Bronchial epithelial cell (primary cell): ENCODE measurements around the gene TPSG1. TPM values are rescaled to one million over a fixed set of nuclear protein-coding genes. Genes with fewer than 3 reads are reported as not detected.
A peak's percentile ranks its signal among the peaks of the same experiment; 100 is the strongest.
"Not testable (repeated sequence)": the region's sequence is repeated elsewhere in the genome, so short reads cannot be mapped to it uniquely, and the experiment has no call there.

Experiments
- DNase-seq: peaks from one replicate; pipeline ENCODE4 v3.0.0-alpha.2; 2010; ENCODE audit warnings: low read depth
- FAIRE-seq: peaks from 2 replicates; lab custom pipeline; 2011; peaks lifted over from hg19 to GRCh38; lab: Jason Lieb, UNC
- H3K27me3 ChIP-seq: 2 replicates; pipeline ENCODE4 v1.5.1; 2011; ENCODE audit warnings: low read length; ENCODE audit not compliant: control insufficient read depth, insufficient read depth
- H3K36me3 ChIP-seq: 2 replicates; pipeline ENCODE4 v1.5.1; 2011; ENCODE audit warnings: low read length; ENCODE audit not compliant: control insufficient read depth, insufficient read depth
- H3K4me3 ChIP-seq: 2 replicates; pipeline ENCODE4 v1.5.1; 2011; ENCODE audit warnings: mild to moderate bottlenecking, low read depth, low read length, control low read depth
- total RNA-seq: library from RNA; depleted of rRNA; stranded (reverse); fragments of >200 nt; gene quantifications from 2 replicates; pipeline ENCODE4 v1.2.1, GENCODE V29; 2014
- TF ChIP-seq, protein P1 (sequence below): IDR thresholded peaks from 2 replicates; pipeline ENCODE4 v1.5.1; 2011; ENCODE audit warnings: mild to moderate bottlenecking, moderate library complexity, low read length, control low read depth, inconsistent platforms; ENCODE audit not compliant: insufficient read depth, severe bottlenecking

Gene TPSG1
- total RNA-seq, 1 donor from 2014 or later = not detected

DNA sequence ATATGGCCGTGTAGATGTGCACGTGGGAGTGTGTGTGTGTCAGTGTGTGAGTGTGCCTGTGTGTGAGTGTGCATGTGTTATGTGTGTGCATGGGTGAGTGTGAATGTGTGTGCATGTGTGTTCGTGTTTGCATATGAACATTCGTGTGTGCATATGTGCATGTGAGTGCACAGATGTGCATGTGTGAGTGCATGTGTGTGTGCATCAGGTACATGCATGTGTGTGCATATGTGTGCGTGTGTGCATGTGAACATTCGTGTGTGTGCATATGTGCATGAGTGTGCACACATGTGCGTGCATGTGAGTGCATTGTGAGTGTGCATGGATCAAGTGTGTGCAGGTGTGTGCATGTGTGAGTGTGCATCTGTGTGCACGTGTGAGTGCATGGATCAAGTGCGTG lies 12.9 kb upstream of the TPSG1 start:
- no peaks in the 10 kb centered on the region for H3K36me3 ChIP-seq
- no peak for DNase-seq
- no peak overlapping the region for H3K4me3 ChIP-seq
- TF ChIP-seq, protein P1, sequence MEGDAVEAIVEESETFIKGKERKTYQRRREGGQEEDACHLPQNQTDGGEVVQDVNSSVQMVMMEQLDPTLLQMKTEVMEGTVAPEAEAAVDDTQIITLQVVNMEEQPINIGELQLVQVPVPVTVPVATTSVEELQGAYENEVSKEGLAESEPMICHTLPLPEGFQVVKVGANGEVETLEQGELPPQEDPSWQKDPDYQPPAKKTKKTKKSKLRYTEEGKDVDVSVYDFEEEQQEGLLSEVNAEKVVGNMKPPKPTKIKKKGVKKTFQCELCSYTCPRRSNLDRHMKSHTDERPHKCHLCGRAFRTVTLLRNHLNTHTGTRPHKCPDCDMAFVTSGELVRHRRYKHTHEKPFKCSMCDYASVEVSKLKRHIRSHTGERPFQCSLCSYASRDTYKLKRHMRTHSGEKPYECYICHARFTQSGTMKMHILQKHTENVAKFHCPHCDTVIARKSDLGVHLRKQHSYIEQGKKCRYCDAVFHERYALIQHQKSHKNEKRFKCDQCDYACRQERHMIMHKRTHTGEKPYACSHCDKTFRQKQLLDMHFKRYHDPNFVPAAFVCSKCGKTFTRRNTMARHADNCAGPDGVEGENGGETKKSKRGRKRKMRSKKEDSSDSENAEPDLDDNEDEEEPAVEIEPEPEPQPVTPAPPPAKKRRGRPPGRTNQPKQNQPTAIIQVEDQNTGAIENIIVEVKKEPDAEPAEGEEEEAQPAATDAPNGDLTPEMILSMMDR = no peak
- H3K27me3 ChIP-seq = no peaks in the 10 kb centered on the region
- FAIRE-seq = peak; percentile 98

DNA sequence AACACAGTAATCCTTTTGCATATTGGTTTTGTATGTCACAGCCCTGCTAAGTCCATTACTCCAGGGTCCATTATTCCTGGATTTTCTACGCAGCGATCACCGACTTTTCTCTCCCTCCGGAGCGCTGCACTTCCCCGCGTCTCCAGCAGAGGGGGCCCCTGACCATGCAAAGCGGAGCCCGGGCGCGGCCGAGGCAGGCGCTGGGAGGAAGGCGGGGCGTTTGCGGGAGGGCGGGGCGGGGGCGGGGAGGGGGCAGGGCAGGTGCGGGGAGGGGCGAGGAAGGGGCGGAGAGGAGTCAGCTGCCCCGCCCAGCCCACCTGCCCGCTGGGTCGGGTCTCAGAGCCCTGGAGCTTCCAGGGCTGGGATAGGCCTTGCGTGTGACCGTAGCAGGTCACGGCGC lies 11.6 kb upstream of the TPSG1 start:
- not testable (repeated sequence) for H3K36me3 ChIP-seq, FAIRE-seq, H3K27me3 ChIP-seq

DNA sequence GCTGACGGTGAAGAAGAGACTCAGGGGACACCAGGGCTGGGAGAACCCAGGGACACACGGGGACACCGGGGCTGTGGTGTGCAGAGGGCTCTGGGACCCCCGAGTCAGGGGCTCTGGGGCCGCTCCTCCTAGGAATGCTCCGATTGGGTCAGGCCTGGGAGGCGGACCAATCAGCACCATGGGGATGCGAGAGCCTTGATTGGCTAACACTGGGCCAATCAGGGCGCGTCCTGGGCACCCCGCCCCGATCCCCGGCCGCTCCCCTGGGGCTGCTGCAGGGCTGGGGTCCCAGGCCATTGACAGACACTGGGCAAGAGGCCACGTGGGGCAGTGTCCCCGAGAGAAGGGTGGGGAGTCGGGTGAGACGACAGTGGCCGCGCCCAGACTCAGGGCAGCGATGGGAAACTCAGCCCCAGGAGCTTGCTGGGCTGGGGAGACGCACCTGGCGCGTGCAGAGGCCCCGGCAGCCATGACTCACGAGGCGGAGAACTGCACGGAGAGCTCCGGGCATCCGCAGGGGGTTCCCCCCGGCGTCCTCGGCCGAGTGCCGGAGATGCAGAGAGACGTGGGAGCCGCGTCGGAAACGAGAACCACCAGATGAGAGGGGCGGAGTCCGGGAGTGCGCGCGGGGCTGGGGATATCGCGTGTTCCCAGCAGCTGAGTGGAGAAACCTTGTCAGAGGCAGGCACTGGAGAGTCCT lies 7.1 kb upstream of the TPSG1 start:
- not testable (repeated sequence) for FAIRE-seq, H3K36me3 ChIP-seq, H3K27me3 ChIP-seq, DNase-seq, H3K4me3 ChIP-seq

More for the DNA sequence above, 11.6 kb upstream of the TPSG1 start:
- not testable (repeated sequence) for H3K4me3 ChIP-seq, DNase-seq

DNA sequence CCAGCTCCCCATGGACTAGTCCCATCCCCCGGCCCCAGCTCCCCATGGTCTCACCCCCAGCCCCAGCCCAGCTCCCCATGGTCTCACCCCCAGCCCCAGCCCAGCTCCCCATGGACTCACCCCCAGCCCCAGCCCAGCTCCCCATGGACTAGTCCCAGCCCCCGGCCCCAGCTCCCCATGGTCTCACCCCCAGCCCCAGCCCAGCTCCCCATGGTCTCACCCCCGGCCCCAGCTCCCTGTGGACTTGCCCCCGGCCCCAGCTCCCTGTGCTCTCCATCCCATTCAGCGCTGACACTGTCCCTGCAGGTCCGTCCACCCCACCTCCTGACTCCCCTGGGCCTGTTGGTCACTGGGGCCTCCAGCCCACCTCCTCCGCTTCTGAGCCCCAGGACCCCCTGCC lies 6.2 kb upstream of the TPSG1 start:
- DNase-seq, H3K27me3 ChIP-seq, FAIRE-seq, H3K36me3 ChIP-seq, H3K4me3 ChIP-seq: not testable (repeated sequence)

DNA sequence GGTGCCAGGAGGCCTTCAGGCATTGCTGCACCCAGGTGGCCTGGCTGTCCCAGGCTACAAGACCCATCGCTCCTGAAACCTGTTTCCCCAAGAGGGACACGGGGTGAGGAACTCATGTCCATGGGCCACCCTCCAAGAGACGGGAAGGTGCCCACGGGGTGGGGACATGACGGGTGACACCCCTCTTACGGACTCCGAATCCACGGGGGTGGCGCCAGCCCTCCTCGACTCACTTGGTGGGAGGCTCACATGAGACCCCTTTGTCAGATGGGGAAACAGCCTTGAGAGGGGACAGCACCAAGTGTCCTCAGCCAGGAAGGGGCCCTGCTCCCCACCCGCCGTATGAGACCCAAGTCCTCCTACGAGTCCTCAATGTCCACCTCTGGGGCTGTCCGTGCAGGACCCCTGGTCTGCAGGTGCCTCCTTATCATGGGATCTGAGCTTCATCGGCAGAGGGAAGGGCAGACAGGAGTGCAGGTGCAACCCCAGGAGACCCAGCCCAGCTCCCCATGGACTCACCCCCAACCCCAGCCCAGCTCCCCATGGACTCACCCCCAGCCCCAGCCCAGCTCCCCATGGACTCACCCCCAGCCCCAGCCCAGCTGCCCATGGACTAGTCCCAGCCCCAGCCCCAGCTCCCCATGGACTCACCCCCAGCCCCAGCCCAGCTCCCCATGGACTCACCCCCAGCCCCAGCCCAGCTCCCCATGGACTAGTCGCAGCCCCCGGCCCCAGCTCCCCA lies 5.6 kb upstream of the TPSG1 start:
- not testable (repeated sequence) for H3K27me3 ChIP-seq, DNase-seq, FAIRE-seq, H3K36me3 ChIP-seq, H3K4me3 ChIP-seq

DNA sequence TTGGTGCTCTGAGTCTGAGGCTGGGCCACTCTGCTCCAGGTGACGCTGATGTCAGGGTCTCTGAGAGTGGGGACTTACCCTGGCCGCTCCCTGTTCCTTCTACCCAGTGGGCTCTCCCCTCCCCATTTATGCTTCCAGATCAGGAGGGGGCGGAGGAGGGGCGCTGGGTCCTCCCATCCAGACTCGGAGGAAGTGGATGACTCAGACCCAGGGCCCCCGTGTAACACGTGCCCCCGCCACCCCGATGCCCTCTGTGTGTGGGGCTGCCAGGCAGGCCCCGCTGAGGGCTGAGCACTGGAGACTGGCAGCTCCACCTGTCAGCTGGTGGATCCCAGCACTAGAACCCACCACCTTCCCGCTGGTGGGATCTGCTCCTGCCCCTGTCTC lies 5.0 kb upstream of the TPSG1 start, which contains the start of gene TPSB2:
TPSB2 (minus strand) TSS at position 101 of the 387 bp plus-strand sequence. CDS start 233 bp downstream, outside the sequence.
- not testable (repeated sequence) for H3K36me3 ChIP-seq, H3K27me3 ChIP-seq, H3K4me3 ChIP-seq, DNase-seq, FAIRE-seq

DNA sequence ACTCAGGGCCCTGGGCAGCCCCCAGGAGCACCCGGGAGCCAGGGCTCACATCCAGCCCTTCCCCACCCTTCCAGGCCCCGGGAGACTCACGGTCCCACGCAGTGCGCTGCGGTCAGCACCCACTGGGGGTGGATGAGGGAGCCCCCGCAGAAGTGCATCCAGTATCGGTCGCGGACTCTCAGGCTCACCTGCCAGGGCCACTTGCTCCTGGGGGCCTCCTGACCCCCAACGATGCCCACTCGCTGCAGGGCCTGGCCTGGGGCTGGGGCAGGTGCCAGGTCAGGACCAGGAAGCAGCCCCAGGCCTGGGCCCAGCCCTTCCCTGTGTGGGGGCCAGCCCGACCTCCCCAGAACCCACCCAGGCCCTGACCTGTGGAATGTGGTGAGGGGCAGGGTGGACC lies 4.4 kb upstream of the TPSG1 start:
- H3K27me3 ChIP-seq, DNase-seq, H3K36me3 ChIP-seq, FAIRE-seq, H3K4me3 ChIP-seq: not testable (repeated sequence)

DNA sequence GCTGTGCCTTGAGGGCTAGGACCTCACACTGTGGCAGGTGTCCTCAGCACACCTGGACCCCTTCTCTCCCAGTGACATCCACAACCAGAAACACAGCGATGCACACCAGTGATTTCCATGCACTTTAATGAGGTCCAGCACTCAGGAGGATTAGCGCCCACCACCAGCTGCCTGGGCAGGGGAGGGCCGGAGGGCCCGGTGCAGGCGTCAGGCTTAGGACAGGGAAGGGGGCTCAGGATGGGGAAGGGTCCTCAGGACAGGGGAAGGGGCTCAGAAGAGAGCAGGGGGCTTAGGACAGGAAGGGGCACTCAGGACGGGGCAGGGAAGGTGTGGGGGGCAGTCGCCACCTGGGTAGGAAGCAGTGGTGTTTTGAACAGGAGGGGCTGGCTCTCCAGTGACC lies 3.2 kb upstream of the TPSG1 start:
- H3K4me3 ChIP-seq, H3K27me3 ChIP-seq, DNase-seq, FAIRE-seq, H3K36me3 ChIP-seq: not testable (repeated sequence)

DNA sequence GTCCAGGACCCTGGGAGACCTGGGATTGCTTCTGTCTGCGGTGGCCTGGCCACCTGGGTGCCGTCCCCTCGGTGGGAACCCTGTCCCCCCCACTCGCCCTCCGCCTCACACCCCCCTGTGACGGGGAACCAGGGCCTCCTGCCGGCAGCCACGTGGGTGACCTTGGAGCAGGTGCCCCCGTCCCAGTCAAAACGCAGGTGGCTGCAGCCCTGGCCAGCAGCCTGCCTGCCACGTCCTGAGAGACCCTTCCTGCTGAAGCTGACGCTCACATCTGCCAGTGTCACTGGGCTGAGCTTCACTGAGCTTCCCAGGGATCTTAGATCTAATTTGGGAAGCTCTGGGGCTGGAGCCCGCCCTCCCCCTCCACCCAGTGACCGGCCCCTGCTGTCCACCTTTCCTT lies 1.6 kb upstream of the TPSG1 start:
- peak; percentile 81 for FAIRE-seq
- H3K27me3 ChIP-seq, H3K36me3 ChIP-seq, H3K4me3 ChIP-seq, DNase-seq: not testable (repeated sequence)

DNA sequence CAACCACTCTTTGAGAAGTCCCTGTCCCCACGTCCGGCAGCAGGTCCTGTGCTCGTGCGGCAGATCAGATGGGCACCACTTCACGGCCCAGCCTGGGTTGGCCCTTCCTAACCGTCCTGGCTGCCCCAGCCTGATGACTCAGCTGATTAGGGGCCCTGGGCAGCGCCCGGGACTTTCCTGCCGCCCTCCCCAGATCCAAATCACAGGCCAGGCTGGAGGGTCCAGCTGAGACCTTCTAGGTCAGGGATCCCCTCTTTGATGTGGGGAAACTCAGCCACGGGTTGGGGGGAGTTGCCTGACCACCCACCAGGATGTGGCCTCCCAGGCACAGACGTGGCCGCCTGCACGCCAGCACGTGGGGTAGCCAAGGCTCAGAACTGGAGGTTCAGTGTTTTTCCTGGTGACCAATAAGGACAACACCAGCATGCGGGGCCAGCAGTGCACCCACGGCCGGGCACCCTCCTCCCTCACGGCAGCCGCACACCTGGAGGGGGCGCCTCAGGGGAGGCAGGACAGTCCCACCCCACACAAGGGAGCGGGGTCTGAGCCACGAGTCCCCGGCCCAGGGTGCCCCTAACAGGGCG lies 752 bp upstream of the TPSG1 start:
- H3K4me3 ChIP-seq, H3K27me3 ChIP-seq, H3K36me3 ChIP-seq, DNase-seq, FAIRE-seq: not testable (repeated sequence)
